ENCODE data around the gene PPP1R12B.
"Not testable (repeated sequence)": the region's sequence is repeated elsewhere in the genome, so short reads cannot be mapped to it uniquely, and the experiment has no call there.

PPP1R12B gene

DNA sequence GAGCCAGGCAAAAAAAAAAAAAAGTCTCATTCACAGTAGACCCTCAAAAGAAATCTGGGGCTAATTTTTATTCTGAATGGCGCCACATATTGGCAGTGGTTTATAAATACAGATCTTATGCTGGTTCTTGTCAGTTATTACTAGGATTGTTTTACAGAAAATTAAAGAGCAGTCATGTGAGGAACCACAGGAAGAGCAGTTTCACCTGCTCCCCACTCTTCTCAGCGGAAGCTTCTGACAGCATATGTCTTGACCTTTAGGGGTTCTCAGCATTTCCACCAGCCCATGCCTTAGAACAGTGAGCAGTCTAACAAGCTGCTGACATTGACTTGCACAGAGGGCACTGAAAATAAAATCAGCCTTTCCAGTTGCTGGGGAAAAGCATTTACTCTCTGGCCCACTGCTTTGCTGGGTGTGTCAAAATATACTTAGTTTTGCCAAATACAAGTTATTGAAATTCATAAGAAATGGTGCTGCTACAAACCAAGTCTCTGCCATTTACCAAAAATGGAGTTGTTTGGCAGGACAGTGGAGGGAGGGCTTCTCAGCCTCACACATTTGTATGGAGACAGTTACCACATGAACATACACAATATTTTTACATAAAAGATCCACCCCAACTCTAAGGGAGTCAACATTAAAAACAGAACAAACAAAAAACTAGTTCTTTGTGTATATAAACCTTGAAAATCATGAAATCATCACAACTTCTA, 217.5 kb downstream of the PPP1R12B start:
- DNase-seq, result no peak

GRCh38 chr1:202567738-202568137, 219.2 kb downstream of the PPP1R12B start:
- no peak for DNase-seq

GRCh38 chr1:202568410-202568809, 219.9 kb downstream of the PPP1R12B start:
- DNase-seq, result no peak

- no peak for DNase-seq
These were observed 220.3 kb downstream of the PPP1R12B start for GRCh38 chr1:202568826-202569225.

GRCh38 chr1:202569393-202570322, 221.2 kb downstream of the PPP1R12B start:
- DNase-seq, result no peak

DNA sequence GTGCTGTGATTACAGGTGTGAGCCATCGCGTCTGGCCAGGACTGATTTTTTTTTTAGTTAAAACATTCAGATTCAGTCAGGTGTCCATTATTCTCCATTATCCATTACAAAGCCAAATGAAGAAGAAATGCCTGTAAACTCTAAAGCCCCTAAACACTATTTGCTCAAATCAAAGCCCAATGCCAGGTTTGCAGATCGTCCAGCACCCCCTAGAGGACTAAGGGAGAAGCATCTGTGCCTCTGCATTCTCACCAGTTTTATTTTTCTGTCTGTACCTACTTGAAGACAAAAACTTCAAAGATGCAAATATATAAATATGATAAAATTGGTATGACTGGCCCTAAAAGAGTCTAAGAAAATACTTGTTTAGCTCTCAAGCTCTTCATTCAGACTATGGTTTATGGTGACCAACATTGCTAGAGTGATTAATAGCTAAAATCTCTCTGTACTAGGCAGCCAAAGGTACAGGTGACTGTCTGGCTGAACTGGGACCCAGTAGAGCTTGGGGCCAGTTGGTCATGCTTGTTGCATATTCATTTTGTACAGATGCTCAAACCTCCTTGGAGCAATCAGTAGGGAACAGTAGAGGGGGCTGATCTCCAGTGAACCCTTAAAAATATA, 223.3 kb downstream of the PPP1R12B start:
- peak; percentile 28 to 34 for DNase-seq

- DNase-seq, result no peak
These were observed 224.4 kb downstream of the PPP1R12B start for GRCh38 chr1:202572867-202573266.

GRCh38 chr1:202575918-202576653, 227.6 kb downstream of the PPP1R12B start:
- no peak for DNase-seq

GRCh38 chr1:202576816-202577215, 228.3 kb downstream of the PPP1R12B start:
- DNase-seq, result no peak

DNA sequence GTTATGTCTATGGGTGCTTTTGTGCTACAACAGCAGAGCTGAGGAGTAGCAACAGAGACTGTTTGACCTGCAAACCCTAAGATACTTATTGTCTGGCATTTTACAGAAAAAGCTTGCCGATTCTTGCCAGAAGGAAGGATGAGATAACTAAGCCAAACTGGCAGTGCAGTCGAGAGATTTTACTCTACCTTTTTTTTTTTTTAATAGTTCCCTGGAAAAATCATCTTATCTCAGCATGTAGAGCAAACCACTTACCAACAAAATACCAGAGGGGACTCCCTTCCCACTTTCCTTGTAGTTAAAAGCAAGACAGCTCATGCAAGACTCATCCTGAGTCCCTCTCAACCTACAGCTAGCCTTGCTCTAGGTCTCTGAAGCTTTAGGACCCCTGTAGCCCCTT, 228.9 kb downstream of the PPP1R12B start:
- no peak for DNase-seq

DNA sequence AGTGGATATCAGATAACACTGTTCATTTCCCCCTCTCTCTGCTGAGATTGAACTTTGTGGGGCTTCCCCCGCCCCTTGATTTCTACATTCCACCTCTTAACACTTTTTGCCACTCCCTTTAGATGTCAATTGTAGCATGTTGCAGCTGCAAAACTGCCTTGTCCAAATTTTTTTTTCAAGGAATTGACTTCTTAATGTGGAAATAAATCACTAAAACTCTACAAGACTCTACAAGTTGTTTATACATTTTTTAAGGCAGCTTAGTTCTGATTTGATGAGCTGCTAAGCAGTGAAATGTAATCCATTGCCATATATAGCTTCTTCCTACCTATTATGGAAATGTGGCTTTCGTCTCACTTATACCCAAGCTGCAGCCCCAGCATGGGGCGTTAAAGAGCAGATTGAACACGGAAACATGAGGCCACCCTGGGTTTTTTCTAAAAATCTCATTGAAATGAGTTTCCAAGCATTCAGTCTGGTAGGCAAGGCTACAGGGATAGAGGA, 229.6 kb downstream of the PPP1R12B start:
- no peak for DNase-seq

- no peak for DNase-seq
These were observed 230.1 kb downstream of the PPP1R12B start for GRCh38 chr1:202578565-202578964.

DNA sequence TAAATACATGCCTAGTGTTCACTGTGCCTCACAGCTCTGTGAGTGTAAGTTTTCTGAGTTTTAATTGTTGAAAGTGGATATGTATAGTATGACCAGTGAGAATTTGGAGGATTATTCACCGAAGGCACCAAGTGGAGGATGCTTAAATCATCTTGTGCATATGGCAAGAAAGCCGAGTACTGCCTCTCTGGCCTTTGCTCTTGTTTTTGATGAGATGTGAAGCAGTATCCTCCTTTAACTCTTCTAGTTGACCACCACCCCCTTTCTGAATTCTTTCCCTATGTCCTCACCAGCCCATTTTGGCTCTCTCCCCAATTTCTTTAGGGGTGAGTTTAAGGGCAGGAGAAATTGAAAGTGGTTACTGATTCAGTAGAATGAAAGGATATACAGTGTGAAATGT, 231.3 kb downstream of the PPP1R12B start:
- DNase-seq, result no peak

- no peak for DNase-seq
These were observed 232.1 kb downstream of the PPP1R12B start for GRCh38 chr1:202580619-202581018.

- DNase-seq, result not testable (repeated sequence)
These were observed 233.9 kb downstream of the PPP1R12B start for GRCh38 chr1:202582350-202582749.

DNA sequence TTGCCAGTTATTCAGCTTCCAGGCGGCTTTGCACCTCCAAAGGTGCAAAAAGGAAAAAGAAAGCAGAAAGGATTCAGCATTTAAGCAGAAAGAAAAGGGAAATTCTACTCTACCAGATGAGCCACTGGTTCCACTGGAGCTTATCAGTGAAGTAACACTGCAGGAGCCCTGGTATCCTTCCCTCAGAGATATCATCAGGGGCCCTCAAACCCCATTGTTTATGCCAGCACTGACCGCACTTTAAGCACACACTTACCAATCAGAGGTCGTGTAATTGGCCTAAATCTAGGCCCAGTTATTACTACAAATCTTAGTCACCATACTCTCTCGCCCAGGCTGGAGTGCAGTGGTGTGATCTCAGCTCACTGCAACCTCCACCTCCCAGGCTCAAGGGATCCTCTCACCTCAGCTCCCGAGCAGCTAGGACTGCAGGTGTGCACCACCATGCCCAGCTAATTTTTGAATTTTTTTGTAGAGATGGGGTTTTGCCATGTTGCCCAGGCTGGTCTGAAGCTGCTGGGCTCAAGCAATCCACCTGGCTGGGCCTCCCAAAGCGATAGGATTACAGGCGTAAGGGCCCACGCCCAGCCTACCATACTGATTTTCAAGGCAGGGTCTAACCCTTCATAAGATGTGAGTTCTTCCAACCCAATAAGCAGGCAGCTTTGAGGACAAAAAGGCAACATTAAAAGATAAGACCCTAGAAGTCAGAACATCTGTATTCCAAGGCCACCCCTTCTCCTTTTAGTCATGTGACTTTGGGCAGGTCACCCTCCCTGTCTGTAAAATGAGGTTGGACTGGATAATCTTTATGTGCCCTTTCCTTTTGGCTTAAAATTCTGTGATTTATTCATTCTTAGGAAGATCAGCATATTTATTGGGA, 236.4 kb downstream of the PPP1R12B start:
- no peak for DNase-seq

- no peak for DNase-seq
These were observed 237.1 kb downstream of the PPP1R12B start for GRCh38 chr1:202585590-202585933.

GRCh38 chr1:202586018-202586821, 237.7 kb downstream of the PPP1R12B start:
- DNase-seq, result no peak

GRCh38 chr1:202586871-202587270, 238.4 kb downstream of the PPP1R12B start:
- no peak for DNase-seq

GRCh38 chr1:202587859-202588485, 239.5 kb downstream of the PPP1R12B start:
- DNase-seq, result no peak
